ENCODE measurements around the gene BRSK1. TPM values are rescaled to one million over a fixed set of nuclear protein-coding genes. Genes with fewer than 3 reads are reported as not detected.

Gene BRSK1
- total RNA-seq, 1 donor from 2014 or later: 15.9 TPM

DNA sequence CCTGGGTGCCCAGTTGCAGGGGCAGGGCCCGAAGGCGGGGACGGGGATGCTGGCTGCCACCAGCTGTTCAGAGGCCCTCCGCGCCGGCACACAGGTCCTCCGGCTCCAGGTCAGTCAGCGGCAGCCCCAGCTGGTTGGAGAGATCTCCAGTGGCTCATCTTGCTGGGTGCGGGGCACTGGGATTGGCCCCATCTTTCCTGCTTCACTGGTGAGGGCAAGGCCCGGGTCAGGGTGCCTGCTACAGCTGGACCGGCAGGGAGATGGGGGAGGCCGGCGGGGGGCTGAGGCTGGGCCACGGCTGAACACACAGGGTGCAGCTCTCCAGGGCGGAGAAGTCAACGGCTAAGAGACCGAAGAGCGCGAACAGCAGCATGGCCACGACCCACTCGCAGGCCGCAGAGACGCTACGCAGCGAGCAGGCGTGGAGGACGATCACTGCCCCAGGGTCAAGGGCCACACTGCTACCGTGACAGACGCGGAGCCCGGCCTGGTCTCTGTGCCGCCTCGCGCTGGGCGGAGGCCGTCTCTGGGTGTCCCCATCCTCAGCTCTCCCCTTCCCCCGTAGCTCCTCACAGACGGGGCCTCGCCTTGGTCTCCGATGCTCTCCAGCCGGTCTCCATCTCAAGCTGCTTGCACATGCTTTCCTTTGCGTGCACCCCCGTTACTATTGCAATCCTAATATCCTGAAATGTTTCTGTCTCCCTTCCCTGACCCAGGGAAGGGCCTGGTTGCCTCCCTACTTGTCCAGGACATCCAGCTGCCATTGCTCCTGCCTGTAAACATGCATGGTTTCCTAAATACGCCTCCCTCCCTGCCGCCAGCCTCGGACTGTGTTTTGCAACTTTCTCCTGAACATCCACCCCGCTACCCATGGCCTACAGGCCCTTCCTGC, 29.1 kb downstream of the BRSK1 start:
- no peak overlapping the region for H3K27ac Mint-ChIP-seq (ENCODE audit: unreplicated experiment)
- no peak for DNase-seq (ENCODE audit: low spot score)
- H3K9me3 Mint-ChIP-seq (ENCODE audit: low read depth): peaks cover 3% of the 10 kb centered on the region
- peaks cover 9% of the 10 kb centered on the region for H3K36me3 Mint-ChIP-seq (ENCODE audit: low read depth)
- TF ChIP-seq, protein P1, sequence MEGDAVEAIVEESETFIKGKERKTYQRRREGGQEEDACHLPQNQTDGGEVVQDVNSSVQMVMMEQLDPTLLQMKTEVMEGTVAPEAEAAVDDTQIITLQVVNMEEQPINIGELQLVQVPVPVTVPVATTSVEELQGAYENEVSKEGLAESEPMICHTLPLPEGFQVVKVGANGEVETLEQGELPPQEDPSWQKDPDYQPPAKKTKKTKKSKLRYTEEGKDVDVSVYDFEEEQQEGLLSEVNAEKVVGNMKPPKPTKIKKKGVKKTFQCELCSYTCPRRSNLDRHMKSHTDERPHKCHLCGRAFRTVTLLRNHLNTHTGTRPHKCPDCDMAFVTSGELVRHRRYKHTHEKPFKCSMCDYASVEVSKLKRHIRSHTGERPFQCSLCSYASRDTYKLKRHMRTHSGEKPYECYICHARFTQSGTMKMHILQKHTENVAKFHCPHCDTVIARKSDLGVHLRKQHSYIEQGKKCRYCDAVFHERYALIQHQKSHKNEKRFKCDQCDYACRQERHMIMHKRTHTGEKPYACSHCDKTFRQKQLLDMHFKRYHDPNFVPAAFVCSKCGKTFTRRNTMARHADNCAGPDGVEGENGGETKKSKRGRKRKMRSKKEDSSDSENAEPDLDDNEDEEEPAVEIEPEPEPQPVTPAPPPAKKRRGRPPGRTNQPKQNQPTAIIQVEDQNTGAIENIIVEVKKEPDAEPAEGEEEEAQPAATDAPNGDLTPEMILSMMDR (IDR thresholded peaks at IDR 0.05): no peak
- H3K27me3 Mint-ChIP-seq (ENCODE audit: low read depth): no peaks in the 10 kb centered on the region
- H3K4me1 Mint-ChIP-seq (ENCODE audit: low read depth): no peaks in the 10 kb centered on the region
- no peak overlapping the region for H3K4me3 Mint-ChIP-seq (ENCODE audit: unreplicated experiment)

DNA sequence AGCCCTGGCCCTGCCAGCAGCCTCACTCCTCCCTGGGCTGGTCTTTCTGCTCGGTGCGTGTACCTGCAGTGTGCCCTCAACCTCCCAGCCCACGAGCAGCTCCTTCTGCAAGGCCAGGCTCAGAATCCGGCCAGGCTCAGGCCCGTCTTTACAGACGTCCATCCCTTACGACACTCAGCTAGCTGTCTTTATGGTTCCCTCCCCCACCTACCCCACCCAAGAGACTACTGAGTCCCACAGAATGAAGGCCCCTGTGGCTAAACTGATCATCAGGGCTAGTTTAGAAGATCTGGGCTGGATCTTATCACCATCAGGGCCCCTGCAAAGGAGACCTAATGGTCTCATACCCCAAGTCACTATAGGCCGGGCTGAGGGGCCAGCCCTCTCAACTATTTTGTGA, 30.6 kb downstream of the BRSK1 start:
- Mint-ChIP-seq H3K36me3 (ENCODE audit: low read depth) (peaks cover 3% of the 10 kb centered on the region), H3K4me3 (ENCODE audit: unreplicated experiment) (no peak overlapping the region), H3K9me3 (ENCODE audit: low read depth) (peaks cover 3% of the 10 kb centered on the region), H3K27me3 (ENCODE audit: low read depth) (no peaks in the 10 kb centered on the region), H3K4me1 (ENCODE audit: low read depth) (no peaks in the 10 kb centered on the region), H3K27ac (ENCODE audit: unreplicated experiment) (no peak overlapping the region)
- no peak for DNase-seq (ENCODE audit: low spot score)
- TF ChIP-seq, protein P1 (IDR thresholded peaks at IDR 0.05): no peak

DNA sequence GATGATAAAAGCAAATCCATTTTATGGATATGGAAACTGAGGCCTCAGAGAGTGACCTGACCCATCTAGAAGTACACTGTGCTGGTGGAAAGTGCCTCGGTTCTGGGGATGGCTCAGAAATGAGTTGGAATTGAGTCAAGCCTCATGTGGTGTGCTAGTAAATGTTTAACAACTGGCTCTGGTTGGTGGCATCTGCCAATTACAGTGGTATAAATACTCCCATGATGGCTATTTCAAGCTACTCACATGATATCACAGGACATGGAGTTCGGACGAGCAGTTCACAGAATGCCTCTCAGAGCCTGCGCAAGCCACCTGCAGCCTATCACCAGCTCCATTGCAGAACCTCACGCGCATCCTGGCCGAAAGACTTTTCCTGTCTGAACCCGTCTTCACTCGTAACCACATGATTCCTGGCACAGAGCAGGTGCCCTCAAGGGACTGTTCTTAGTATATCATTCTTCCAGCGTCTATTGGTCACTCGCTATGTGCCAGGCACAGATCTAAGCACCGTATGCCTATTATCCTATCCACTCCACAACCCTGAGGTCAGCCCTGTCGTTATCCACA, 32.2 kb downstream of the BRSK1 start:
- no peak overlapping the region for H3K4me3 Mint-ChIP-seq (ENCODE audit: unreplicated experiment)
- H3K9me3 Mint-ChIP-seq (ENCODE audit: low read depth): peaks cover 3% of the 10 kb centered on the region
- TF ChIP-seq, protein P1 (IDR thresholded peaks at IDR 0.05): no peak
- H3K27ac Mint-ChIP-seq (ENCODE audit: unreplicated experiment): no peak overlapping the region
- no peak for DNase-seq (ENCODE audit: low spot score)
- no peaks in the 10 kb centered on the region for H3K36me3 Mint-ChIP-seq (ENCODE audit: low read depth)
- peaks cover 4% of the 10 kb centered on the region for H3K4me1 Mint-ChIP-seq (ENCODE audit: low read depth)
- H3K27me3 Mint-ChIP-seq (ENCODE audit: low read depth): no peaks in the 10 kb centered on the region

DNA sequence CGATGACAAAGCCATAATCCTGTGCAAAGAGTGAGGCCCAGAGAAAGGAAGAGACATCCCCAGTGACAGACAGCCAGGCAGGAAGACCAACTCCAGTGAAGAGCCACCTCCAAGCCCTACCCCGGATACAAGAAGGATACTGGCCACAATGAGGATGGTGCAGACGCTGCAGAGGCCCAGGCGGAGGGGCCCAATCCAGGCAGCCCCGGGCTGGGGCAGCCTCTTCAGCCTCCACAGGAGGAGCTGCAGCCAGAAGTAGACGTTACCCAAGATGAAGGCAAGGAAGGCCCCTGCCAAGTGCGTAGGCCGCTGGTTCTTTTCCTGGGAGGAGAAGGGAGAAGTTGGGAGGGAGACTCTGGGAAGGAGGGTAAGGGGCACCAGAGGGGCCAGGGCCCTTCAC, 32.8 kb downstream of the BRSK1 start:
- H3K9me3 Mint-ChIP-seq (ENCODE audit: low read depth): peaks cover 3% of the 10 kb centered on the region
- H3K4me1 Mint-ChIP-seq (ENCODE audit: low read depth): peaks cover 4% of the 10 kb centered on the region
- no peak for DNase-seq (ENCODE audit: low spot score)
- TF ChIP-seq, protein P1 (IDR thresholded peaks at IDR 0.05): no peak
- no peak overlapping the region for H3K27ac Mint-ChIP-seq (ENCODE audit: unreplicated experiment)
- no peak overlapping the region for H3K4me3 Mint-ChIP-seq (ENCODE audit: unreplicated experiment)
- H3K27me3 Mint-ChIP-seq (ENCODE audit: low read depth): peaks cover under 1% of the 10 kb centered on the region
- H3K36me3 Mint-ChIP-seq (ENCODE audit: low read depth): no peaks in the 10 kb centered on the region

DNA sequence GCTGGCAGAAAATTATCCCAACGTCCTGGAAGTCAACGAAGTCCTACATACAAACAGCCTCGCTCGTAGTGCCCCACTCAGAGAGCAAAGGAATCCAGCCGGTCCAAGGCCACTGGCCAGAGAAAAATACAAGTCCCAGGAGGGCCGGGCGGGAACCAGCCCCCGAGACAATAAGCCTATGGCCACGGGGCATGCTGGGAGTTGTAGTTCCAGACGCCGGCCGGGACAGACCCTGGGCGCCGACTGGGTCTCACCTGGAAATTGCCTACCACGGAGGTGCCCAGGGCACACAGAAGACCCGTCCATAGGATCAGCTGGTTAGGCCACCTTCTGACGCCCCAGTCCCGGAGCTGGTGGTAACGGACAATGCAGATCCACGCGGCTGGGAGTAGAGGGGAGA, 36.0 kb downstream of the BRSK1 start:
- DNase-seq (ENCODE audit: low spot score): no peak
- TF ChIP-seq, protein P1 (IDR thresholded peaks at IDR 0.05): no peak

More for the DNA sequence above, 36.0 kb downstream of the BRSK1 start:
- peaks cover 4% of the 10 kb centered on the region for H3K4me1 Mint-ChIP-seq (ENCODE audit: low read depth)
- H3K4me3 Mint-ChIP-seq (ENCODE audit: unreplicated experiment): peak overlapping the region; percentile 67
- no peaks in the 10 kb centered on the region for H3K36me3 Mint-ChIP-seq (ENCODE audit: low read depth)
- H3K9me3 Mint-ChIP-seq (ENCODE audit: low read depth): peaks cover 3% of the 10 kb centered on the region
- H3K27me3 Mint-ChIP-seq (ENCODE audit: low read depth): peaks cover 8% of the 10 kb centered on the region
- H3K27ac Mint-ChIP-seq (ENCODE audit: unreplicated experiment): no peak overlapping the region

All from chondrocyte (in vitro differentiated cells).